Endothelial cell of coronary artery (primary cell): Measurements from ENCODE around the gene SLC10A2. TPM values are rescaled to one million over a fixed set of nuclear protein-coding genes. Genes with fewer than 3 reads are reported as not detected.

Experiments
- total RNA-seq: library from RNA; depleted of rRNA; stranded (reverse); fragments of >200 nt; gene quantifications from 2 replicates; pipeline ENCODE4 v1.2.3, GENCODE V29; 2014

SLC10A2 gene, protein sequence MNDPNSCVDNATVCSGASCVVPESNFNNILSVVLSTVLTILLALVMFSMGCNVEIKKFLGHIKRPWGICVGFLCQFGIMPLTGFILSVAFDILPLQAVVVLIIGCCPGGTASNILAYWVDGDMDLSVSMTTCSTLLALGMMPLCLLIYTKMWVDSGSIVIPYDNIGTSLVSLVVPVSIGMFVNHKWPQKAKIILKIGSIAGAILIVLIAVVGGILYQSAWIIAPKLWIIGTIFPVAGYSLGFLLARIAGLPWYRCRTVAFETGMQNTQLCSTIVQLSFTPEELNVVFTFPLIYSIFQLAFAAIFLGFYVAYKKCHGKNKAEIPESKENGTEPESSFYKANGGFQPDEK
- not detected in 2 replicates for total RNA-seq

DNA sequence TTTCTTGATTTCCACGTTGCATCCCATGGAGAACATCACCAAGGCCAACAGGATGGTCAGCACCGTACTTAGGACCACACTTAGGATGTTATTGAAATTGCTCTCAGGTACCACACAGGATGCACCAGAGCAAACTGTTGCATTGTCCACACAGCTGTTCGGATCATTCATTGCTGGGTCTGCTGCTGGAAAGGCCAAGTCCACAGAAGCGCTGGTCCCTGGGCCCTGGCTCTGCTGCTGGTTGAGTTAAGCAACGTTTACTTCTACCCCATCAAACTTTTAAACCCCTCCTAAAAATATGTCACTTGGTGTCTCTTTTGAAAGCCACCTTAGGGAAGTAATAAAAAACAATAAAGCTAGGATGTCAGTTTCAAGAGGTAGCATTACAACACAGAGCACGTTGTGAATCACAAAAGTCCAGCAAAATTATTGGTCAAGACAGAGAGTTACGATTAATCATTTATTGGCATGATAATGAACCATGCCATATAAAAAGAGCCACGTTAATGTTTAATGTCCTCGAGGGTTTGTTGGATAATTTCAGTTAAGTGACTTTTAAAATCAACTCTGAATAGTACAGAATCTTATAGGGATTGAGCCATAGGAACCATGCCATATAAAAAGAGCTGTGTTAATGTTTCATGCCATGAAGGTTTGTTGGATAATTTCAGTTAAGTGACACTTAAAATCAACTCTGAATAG lies at the start of gene SLC10A2:
Gene SLC10A2 (minus strand): TSS at position 339 of the 702 bp plus-strand sequence. CDS start 168 bp downstream, at position 171.

Other genes starting within 250 kb of the SLC10A2 start
- 40.0 and 43.3 TPM in 2 replicates for gene ERCC5, start 220.4 kb downstream of the SLC10A2 start, total RNA-seq